ENCODE measurements around the gene ANKRD17. TPM values are rescaled to one million over a fixed set of nuclear protein-coding genes. Genes with fewer than 3 reads are reported as not detected.

The ANKRD17 gene
- polyA plus RNA-seq, 1 of the 3 experiments (the other 2 are of a cell fraction) = 25.6 TPM

- no peak overlapping the region for H2AFZ ChIP-seq (ENCODE audit: low read depth)
- 96% methylated on average over 6 of the region's 7 CpGs for WGBS (ENCODE audit: low lambda C conversion rate)
- H3K27me3 ChIP-seq (ENCODE audit: insufficient read depth) = no peaks in the 10 kb centered on the region
- peaks cover 3% of the 10 kb centered on the region for H3F3A ChIP-seq (replicated peaks; ENCODE audit: insufficient read depth)
- peaks cover 13% of the 10 kb centered on the region; the same call in 1 of the 2 replicates for H3K9me3 ChIP-seq
- no peaks in the 10 kb centered on the region for H4K20me1 ChIP-seq (ENCODE audit: insufficient read depth)
- TF ChIP-seq RCOR1 (IDR thresholded peaks at IDR 0.05; ENCODE audit: low read length) (no peak), MAX (IDR thresholded peaks at IDR 0.05; ENCODE audit: low read depth) (no peak), GABPA (IDR thresholded peaks at IDR 0.05; ENCODE audit: low read depth) (no peak), FOSL2 (IDR thresholded peaks at IDR 0.05; ENCODE audit: borderline replicate concordance, low read depth) (no peak), TAF1 (IDR thresholded peaks at IDR 0.05; ENCODE audit: borderline replicate concordance, low read depth, low read length) (no peak), RFX5 (IDR thresholded peaks at IDR 0.05; ENCODE audit: low read length) (no peak), RXRA (IDR thresholded peaks at IDR 0.05; ENCODE audit: borderline replicate concordance, low read depth) (no peak), MXI1 (IDR thresholded peaks at IDR 0.05; ENCODE audit: low read depth, low read length) (no peak), PBX3 (IDR thresholded peaks at IDR 0.05) (no peak), REST (IDR thresholded peaks at IDR 0.05; ENCODE audit: low read depth, low read length) (no peak), NRF1 (IDR thresholded peaks at IDR 0.05; ENCODE audit: low read depth, low read length) (no peak), IRF3 (IDR thresholded peaks at IDR 0.05; ENCODE audit: low read depth, low read length) (no peak), RAD21 (IDR thresholded peaks at IDR 0.05; ENCODE audit: low read length) (no peak), TCF12 (IDR thresholded peaks at IDR 0.05) (no peak), ELF1 (IDR thresholded peaks at IDR 0.05) (no peak), TEAD4 (IDR thresholded peaks at IDR 0.05; ENCODE audit: borderline replicate concordance, insufficient read depth) (no peak), FOXJ3 (CRISPR knock-in tag; IDR thresholded peaks at IDR 0.05) (no peak)
- no peak for DNase-seq
- ChIA-PET CTCF (no interaction called here), POLR2A (no interaction called here)
- no peaks in the 10 kb centered on the region for H3K4me1 ChIP-seq (ENCODE audit: control insufficient read depth in 1 of 2, insufficient read depth in 2 of 2, low read depth in 1 of 2, low read length in 1 of 2)
- peaks cover 88% of the 10 kb centered on the region for H3K79me2 ChIP-seq (ENCODE audit: insufficient read depth)
- no peak overlapping the region for H3K27ac ChIP-seq (ENCODE audit: low read depth in 2 of 2, low read length in 1 of 2)
- no peaks in the 10 kb centered on the region for H3K9me2 ChIP-seq
- no peak overlapping the region for H3K4me2 ChIP-seq
- peaks cover 52 to 80% of the 10 kb centered on the region in 2 experiments for H3K36me3 ChIP-seq (replicated peaks in 1 of 2; ENCODE audit: control insufficient read depth in 1 of 2, insufficient read depth in 2 of 2, low read length in 1 of 2)
- H3K4me3 ChIP-seq (ENCODE audit: low read depth in 2 of 2, low read length in 1 of 2) = no peak overlapping the region
- H3K9ac ChIP-seq = no peak overlapping the region
Measured at GRCh38 chr4:73170518-73171198, 87.9 kb downstream of the ANKRD17 start.

All from SK-N-SH (cell line).